HUES6 (cell line): ENCODE data around the gene AMIGO3.

Source experiments
- H3K27ac ChIP-seq: 2 replicates; pipeline ENCODE4 v1.7.0; 2013; ENCODE audit warnings: low read depth, mild to moderate bottlenecking, low read length, inconsistent platforms
- H3K27me3 ChIP-seq: 2 replicates; pipeline ENCODE4 v1.6.1; 2013; ENCODE audit warnings: low read length; ENCODE audit not compliant: control insufficient read depth, insufficient read depth
- H3K36me3 ChIP-seq: 2 replicates; pipeline ENCODE4 v1.6.1; 2013; ENCODE audit warnings: low read length; ENCODE audit not compliant: control insufficient read depth, insufficient read depth
- H3K4me1 ChIP-seq: 2 replicates; pipeline ENCODE4 v1.6.1; 2013; ENCODE audit warnings: low read length; ENCODE audit not compliant: control insufficient read depth, insufficient read depth
- H3K4me3 ChIP-seq: 2 replicates; pipeline ENCODE4 v1.5.1; 2013; ENCODE audit warnings: low read depth, low read length
- H3K9ac ChIP-seq: one replicate; pipeline ENCODE4 v1.6.1; 2013; ENCODE audit warnings: mild to moderate bottlenecking, low read length
- H3K9me3 ChIP-seq: 2 replicates; pipeline ENCODE4 v1.6.1; 2013; ENCODE audit warnings: low read depth, low read length; ENCODE audit not compliant: control insufficient read depth, insufficient read depth

The AMIGO3 gene

GRCh38 chr3:49673715-49674496 is 45.6 kb downstream of the AMIGO3 start, which contains the start of gene APEH:
TSS of gene APEH (plus strand) at chr3:49674351. CDS start at chr3:49674402, 51 bp downstream.
- Histone ChIP-seq H3K36me3 (peaks cover 36% of the 10 kb centered on the region), H3K27ac (peak within 1 kb of the TSS; percentile 94), H3K9me3 (no peaks in the 10 kb centered on the region), H3K9ac (peak within 1 kb of the TSS; percentile 85), H3K27me3 (no peaks in the 10 kb centered on the region), H3K4me3 (peak within 1 kb of the TSS; percentile 97), H3K4me1 (peaks cover 13% of the 10 kb centered on the region)

GRCh38 chr3:49673121-49673714 is 46.3 kb downstream of the AMIGO3 start:
- Histone ChIP-seq H3K4me3 (peak overlapping the region; percentile 97), H3K4me1 (peaks cover 16% of the 10 kb centered on the region), H3K27me3 (no peaks in the 10 kb centered on the region), H3K27ac (peak overlapping the region; percentile 94), H3K9ac (peak overlapping the region; percentile 80), H3K9me3 (no peaks in the 10 kb centered on the region), H3K36me3 (peaks cover 29% of the 10 kb centered on the region)

- H3K27me3 ChIP-seq: no peaks in the 10 kb centered on the region
Observed at GRCh38 chr3:49671291-49672288, 47.9 kb downstream of the AMIGO3 start.

GRCh38 chr3:49670940-49671290 is 48.6 kb downstream of the AMIGO3 start:
- peaks cover 19% of the 10 kb centered on the region for H3K4me1 ChIP-seq
- H3K36me3 ChIP-seq: peaks cover 6% of the 10 kb centered on the region
- H3K9ac ChIP-seq: no peak overlapping the region
- H3K4me3 ChIP-seq: no peak overlapping the region
- H3K27me3 ChIP-seq: no peaks in the 10 kb centered on the region
- no peaks in the 10 kb centered on the region for H3K9me3 ChIP-seq
- no peak overlapping the region for H3K27ac ChIP-seq

More at GRCh38 chr3:49671291-49672288, 47.9 kb downstream of the AMIGO3 start:
- Histone ChIP-seq H3K9me3 (no peaks in the 10 kb centered on the region), H3K4me3 (no peak overlapping the region), H3K36me3 (peaks cover 13% of the 10 kb centered on the region), H3K4me1 (peaks cover 19% of the 10 kb centered on the region), H3K27ac (no peak overlapping the region), H3K9ac (no peak overlapping the region)

GRCh38 chr3:49669352-49669751 is 50.1 kb downstream of the AMIGO3 start:
- Histone ChIP-seq H3K9ac (no peak overlapping the region), H3K27ac (no peak overlapping the region), H3K27me3 (no peaks in the 10 kb centered on the region), H3K36me3 (no peaks in the 10 kb centered on the region), H3K9me3 (no peaks in the 10 kb centered on the region), H3K4me3 (no peak overlapping the region), H3K4me1 (peaks cover 15% of the 10 kb centered on the region)

- no peak overlapping the region for H3K27ac ChIP-seq
Observed at GRCh38 chr3:49668861-49669260, 50.6 kb downstream of the AMIGO3 start.

GRCh38 chr3:49668414-49668797 is 51.1 kb downstream of the AMIGO3 start:
- no peak overlapping the region for H3K27ac ChIP-seq
- H3K4me3 ChIP-seq: no peak overlapping the region
- H3K36me3 ChIP-seq: no peaks in the 10 kb centered on the region
- H3K9ac ChIP-seq: no peak overlapping the region
- H3K4me1 ChIP-seq: peaks cover 14% of the 10 kb centered on the region
- no peaks in the 10 kb centered on the region for H3K27me3 ChIP-seq
- H3K9me3 ChIP-seq: no peaks in the 10 kb centered on the region

More at GRCh38 chr3:49668861-49669260, 50.6 kb downstream of the AMIGO3 start:
- Histone ChIP-seq H3K4me1 (peaks cover 15% of the 10 kb centered on the region), H3K9me3 (no peaks in the 10 kb centered on the region), H3K27me3 (no peaks in the 10 kb centered on the region), H3K36me3 (no peaks in the 10 kb centered on the region), H3K9ac (no peak overlapping the region), H3K4me3 (no peak overlapping the region)

GRCh38 chr3:49667701-49668413 is 51.6 kb downstream of the AMIGO3 start:
- peaks cover 10% of the 10 kb centered on the region for H3K4me1 ChIP-seq

More at GRCh38 chr3:49667701-49668413, 51.6 kb downstream of the AMIGO3 start:
- no peak overlapping the region for H3K9ac ChIP-seq
- no peak overlapping the region for H3K4me3 ChIP-seq
- H3K36me3 ChIP-seq: no peaks in the 10 kb centered on the region
- H3K27me3 ChIP-seq: no peaks in the 10 kb centered on the region
- no peaks in the 10 kb centered on the region for H3K9me3 ChIP-seq
- H3K27ac ChIP-seq: no peak overlapping the region
